Motor neuron (in vitro differentiated cells): ENCODE results near the gene OR6B1. TPM values are rescaled to one million over a fixed set of nuclear protein-coding genes. Genes with fewer than 3 reads are reported as not detected.

ENCODE experiments used
- ATAC-seq, 8 experiments: fragments of 200-7000 bp; cut with Tn5 transposase; replicated peaks in 6 of 8; 2 replicates each; pipeline ENCODE4 v1.8.0; 2021; ENCODE audit warnings: mild to moderate bottlenecking in 8 of 8, moderate library complexity in 8 of 8
- H3K27ac ChIP-seq, 2 donors: fragments of 250-450 bp; sonication (Bioruptor Pico); 2 replicates each; pipeline ENCODE4 v1.9.0; 2021; ENCODE audit warnings: antibody characterized with exemption in 2 of 2, mild to moderate bottlenecking in 2 of 2, moderate library complexity in 1 of 2
- H3K4me1 ChIP-seq, 2 donors: fragments of 250-450 bp; sonication (Bioruptor Pico); replicated peaks in 1 of 2; 2 replicates each; pipeline ENCODE4 v1.6.1; 2021; ENCODE audit warnings: antibody characterized with exemption in 2 of 2, mild to moderate bottlenecking in 2 of 2, moderate library complexity in 1 of 2
- H3K4me3 ChIP-seq, 5 donors: fragments of 250-450 bp; sonication (Bioruptor Pico); 2 replicates each; pipeline ENCODE4 v1.9.0; 2021; ENCODE audit warnings: antibody characterized with exemption in 5 of 5, mild to moderate bottlenecking in 5 of 5, moderate library complexity in 4 of 5
- WGBS, 10 experiments: fragments of 450-650 bp; shearing (Covaris generic); methylation state at CpG; one replicate each; pipeline ENCODE4 v1.0.0; 2022; 5-methylcytosine and 5-hydroxymethylcytosine counted together
- in situ Hi-C, 9 experiments: fragments of 400-800 bp; cut with MboI; loops; one replicate each; pipeline ENCODE4 v1.15.0; 2021; ENCODE audit warnings: low sequenced_read_pairs in 9 of 9, low pct_unique_long_range_greater_than_20kb in 2 of 9; ENCODE audit not compliant: unreplicated experiment in 9 of 9
- total RNA-seq, 8 experiments: library from RNA; unstranded; fragments of 300-600 nt; gene quantifications; 2 replicates each; pipeline versions ENCODE4 v1.2.3 to v1.2.4, GENCODE V29; 2022

OR6B1 gene
- total RNA-seq, result under 1 TPM in 5 of 8 experiments, not detected in 3; 0.08 to 0.38 (median 0.10) TPM

DNA sequence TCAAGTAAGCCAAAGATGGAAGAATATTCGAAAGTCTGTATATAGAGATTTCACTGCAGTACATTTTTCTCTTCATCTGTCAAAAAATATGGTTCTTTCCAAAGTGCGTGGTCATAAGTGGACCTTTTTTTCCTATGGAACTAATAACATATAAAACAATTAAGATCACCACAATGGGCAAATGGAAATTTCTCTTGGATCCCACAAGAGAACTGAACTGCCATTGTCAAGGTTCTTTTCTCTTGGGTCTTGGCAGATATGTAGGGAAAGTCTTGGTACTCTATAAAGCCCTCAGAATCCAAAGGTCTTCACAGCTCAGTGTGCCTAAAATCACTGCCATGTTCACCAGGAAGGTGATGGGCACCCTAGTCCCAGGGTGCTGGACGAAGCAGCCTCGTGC lies at the start of gene OR6B1:
OR6B1 (plus strand) TSS at position 301 of the 400 bp plus-strand sequence. CDS start 3,677 bp downstream, outside the sequence.
- no peak for ATAC-seq
- Histone ChIP-seq H3K27ac (no peak within 1 kb of the TSS), H3K4me1 (no peaks in the 10 kb centered on the region), H3K4me3 (no peak within 1 kb of the TSS)
- 0 to 100% (median 53%) methylated on average over 1 to 4 of the region's 4 CpGs; no CpG with 5 or more reads in 1 of the 10 experiments for WGBS, 10 experiments
- in situ Hi-C loops, result loop anchor here in 1 of 9 experiments (25.0 kb wide), 1 partner anchor 88 kb away; the partner anchor contains the start of gene TCAF1

DNA sequence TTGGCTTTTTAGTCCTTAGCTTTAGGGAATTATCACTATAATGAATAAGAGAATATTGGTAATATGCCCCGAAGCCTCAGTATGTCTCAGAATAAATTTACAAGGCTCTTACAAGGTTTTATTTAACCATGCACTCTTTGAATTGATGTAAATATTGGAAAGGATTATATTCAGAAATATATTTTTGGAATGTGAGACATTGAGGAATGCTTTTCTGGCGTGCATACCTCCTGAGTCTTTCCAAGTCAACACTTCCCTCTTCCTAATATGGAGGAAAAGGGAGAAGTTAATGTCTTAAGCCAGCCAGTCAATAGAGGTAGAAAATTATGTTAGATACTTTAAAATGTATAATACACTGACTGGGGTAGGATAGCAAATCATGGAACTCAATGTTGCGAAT lies 46.7 kb upstream of the OR6B1 start:
- peak in 1 of 8 experiments; percentile 43 for ATAC-seq
- no peak overlapping the region for H3K4me3 ChIP-seq
- H3K27ac ChIP-seq, result no peak overlapping the region
- WGBS, 10 experiments, result 20 to 94% (median 75%) methylated on average over 1 to 3 of the region's 3 CpGs; no CpG with 5 or more reads in 1 of the 10 experiments
- H3K4me1 ChIP-seq, result peaks cover 0 to 3% of the 10 kb centered on the region in 2 donors
- in situ Hi-C loops, result no loop called here

DNA sequence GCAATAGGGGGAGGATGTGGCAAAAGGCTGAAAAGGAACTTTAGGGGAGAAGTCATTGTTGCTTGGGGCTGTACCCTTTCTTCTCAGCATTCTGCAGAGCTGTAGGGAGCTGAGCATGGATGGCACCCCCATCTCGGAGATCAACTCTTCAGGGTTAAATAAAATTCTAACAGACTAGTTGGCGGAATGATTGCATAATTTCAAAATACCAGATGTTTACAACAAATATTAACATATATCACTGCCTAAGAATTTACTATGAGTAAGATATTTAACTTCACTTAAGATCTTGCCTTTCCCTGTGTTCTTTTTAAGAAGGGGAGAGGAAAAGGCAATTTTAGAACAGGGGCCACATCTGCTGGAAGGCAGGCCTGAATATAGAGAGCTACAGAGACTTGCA lies 46.0 kb upstream of the OR6B1 start:
- in situ Hi-C loops, result no loop called here
- WGBS, 10 experiments, result 0 to 100% (median 33%) methylated on average over 1 to 2 of the region's 2 CpGs; no CpG with 5 or more reads in 2 of the 10 experiments
- Histone ChIP-seq H3K4me3 (no peak overlapping the region), H3K27ac (no peak overlapping the region), H3K4me1 (peaks cover 0 to 4% of the 10 kb centered on the region in 2 donors)
- no peak for ATAC-seq

DNA sequence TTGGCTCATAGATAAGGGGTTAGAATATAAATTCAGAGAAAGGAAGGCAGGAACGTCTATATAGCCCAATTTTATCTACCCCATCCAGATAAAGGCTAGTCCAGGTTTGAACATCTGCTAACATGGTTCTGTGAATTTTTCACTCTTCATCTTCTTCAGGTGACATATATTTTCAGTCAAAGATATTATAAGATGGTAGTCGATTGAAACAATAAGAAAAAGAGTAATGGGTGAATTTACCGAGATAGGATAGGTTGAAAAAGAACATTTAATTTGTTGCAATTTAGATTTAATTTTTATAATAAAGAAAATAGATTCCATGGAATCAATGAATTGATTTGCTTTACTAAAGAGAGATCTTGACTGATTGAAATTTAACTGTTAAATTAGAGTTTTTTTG lies 45.6 kb upstream of the OR6B1 start, which contains the start of gene OR2F1:
OR2F1 (plus strand) TSS at position 301 of the 400 bp plus-strand sequence. CDS start 5,127 bp downstream, outside the sequence.
- in situ Hi-C loops, result no loop called here
- no peak within 1 kb of the TSS for H3K4me3 ChIP-seq
- H3K4me1 ChIP-seq, result peaks cover 0 to 4% of the 10 kb centered on the region in 2 donors
- no peak within 1 kb of the TSS for H3K27ac ChIP-seq
- ATAC-seq, result no peak
- WGBS, 10 experiments, result 36 to 92% (median 75%) methylated on average over 2 to 3 of the region's 3 CpGs

DNA sequence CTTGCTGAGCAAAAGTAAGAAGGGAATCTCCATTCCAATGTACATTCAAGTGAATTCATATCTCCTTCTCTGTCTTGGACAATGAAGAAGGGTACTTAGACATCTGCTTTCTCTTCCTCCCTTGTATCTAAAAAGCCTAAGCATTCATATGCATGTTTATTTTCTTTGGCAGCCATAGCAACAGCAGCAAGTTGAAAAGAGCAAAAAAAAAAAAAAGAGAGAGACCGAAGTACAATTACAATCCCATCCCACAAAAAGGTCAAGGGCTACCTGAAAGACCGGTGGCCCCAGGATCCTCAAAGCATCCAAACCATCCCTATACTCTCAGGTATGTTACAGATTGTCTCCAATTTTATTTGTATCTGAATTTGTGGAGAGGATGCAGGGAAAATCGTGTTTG lies 41.3 kb upstream of the OR6B1 start:
- peak in 3 of 8 experiments; percentile 42 to 48 (median 42) for ATAC-seq
- H3K4me1 ChIP-seq, result peaks cover 0 to 4% of the 10 kb centered on the region in 2 donors
- no peak overlapping the region for H3K27ac ChIP-seq
- in situ Hi-C loops, result no loop called here
- H3K4me3 ChIP-seq, result no peak overlapping the region
- WGBS, 10 experiments, result 0 to 100% (median 44%) methylated on average over 1 to 3 of the region's 3 CpGs

DNA sequence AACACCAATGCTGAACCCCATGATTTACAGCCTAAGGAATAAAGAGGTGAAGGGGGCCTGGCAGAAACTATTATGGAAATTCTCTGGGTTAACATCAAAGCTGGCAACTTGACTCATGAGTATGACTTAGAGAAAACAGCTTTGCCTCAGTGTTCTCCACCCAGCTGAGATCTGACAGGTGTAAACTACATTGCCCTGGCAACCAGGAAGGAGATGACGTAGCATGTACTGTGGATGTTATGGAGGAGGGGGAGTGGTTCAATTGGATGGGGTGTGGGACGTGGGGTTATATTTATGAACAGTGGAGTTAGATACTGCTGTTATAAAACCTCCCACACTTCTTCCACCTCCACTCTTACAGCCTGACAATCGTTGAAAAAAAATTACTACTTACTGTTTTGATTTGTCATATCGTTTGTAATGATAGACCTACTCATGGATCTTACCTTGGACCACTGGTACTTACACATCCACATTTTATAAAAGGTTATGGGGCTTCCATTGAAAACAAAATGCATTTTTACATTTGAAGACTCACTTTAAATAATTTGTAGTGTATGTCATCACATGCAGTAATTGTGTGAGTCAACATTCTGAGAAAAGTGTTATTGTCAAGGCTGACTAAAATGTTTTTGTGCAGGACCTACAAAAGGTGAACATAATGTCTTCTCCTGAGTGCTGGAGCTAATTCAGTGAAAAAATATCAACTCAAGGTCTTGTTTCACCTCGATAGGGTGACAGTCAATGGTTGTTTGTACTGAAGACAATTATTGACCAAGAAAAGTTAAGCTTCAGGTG lies 39.1 kb upstream of the OR6B1 start:
- Histone ChIP-seq H3K4me1 (peaks cover 0 to 4% of the 10 kb centered on the region in 2 donors), H3K27ac (no peak overlapping the region), H3K4me3 (no peak overlapping the region)
- 0 to 83% (median 67%) methylated on average over 1 to 5 of the region's 5 CpGs; no CpG with 5 or more reads in 1 of the 10 experiments for WGBS, 10 experiments
- in situ Hi-C loops, result no loop called here
- ATAC-seq, result no peak

DNA sequence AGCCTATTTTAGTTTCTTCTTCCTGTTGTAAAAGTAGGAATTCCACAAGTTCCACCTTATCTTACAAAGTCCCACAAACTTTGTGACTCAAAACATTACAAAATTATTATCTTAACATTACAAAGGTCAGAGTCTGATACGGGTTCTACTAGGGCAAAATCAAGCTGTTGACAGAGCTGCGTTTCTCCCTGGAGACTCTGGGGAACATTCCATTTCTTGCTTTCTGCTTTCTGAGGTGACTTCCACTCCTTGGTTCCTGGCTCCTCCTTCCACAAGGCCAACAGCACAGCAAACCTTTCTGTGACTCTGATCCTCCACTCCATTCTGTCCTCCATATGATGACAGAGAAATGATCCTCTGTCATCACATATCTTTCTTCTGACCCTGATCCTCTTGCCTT lies 34.8 kb upstream of the OR6B1 start:
- no peak for ATAC-seq
- in situ Hi-C loops, result no loop called here
- no peak overlapping the region for H3K4me3 ChIP-seq
- H3K4me1 ChIP-seq, result no peaks in the 10 kb centered on the region
- 31 to 92% (median 57%) methylated on average over 1 to 2 of the region's 2 CpGs; no CpG with 5 or more reads in 4 of the 10 experiments for WGBS, 10 experiments
- no peak overlapping the region for H3K27ac ChIP-seq

DNA sequence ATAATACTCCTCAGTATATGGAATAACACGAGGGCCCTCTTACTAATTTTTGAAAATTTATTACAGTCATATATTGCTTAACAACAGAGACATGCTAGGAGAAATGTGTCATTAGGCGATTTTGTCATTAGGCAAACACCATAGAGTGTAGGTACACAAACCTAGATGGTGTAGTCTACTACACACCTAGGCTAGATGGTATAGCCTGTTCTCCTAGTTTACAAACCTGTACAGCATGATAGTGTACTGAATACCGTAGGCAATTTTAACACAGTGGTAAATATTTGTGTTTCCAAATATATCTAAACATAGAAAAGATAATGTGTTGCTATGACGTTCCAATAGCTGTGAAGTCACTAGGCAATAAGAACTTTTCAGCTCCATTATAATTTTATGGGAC lies 32.7 kb upstream of the OR6B1 start:
- in situ Hi-C loops, result no loop called here
- Histone ChIP-seq H3K4me3 (no peak overlapping the region), H3K27ac (no peak overlapping the region), H3K4me1 (no peaks in the 10 kb centered on the region)
- 0 to 100% (median 64%) methylated on average over 1 to 4 of the region's 4 CpGs; no CpG with 5 or more reads in 1 of the 10 experiments for WGBS, 10 experiments
- ATAC-seq, result no peak

DNA sequence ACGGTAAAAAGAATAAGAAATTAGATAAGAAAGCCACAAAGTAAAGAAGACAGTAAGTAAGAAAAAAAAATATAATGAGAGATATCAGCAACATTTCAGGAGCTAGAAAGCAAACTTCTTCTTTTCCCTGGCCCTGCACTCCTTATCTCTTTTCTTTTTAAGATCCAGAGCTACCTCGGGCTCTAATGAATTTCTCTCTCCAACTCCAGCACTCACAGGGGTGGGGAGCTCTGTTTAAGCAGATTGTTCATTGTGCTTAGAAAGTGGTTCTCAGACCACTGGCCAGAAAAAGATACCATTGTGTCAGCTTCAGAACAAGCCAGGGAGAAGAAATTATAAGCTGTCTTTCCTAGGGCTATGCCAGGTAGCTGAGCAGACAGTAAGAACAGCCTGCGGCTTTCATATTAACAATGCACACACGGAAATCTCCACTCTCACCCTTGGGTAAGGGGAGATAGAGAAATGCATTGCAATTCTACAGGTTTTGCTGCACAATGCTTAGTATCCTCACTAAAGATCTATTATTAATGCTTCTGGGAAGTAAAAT lies 26.2 kb upstream of the OR6B1 start:
- Histone ChIP-seq H3K27ac (no peak overlapping the region), H3K4me3 (no peak overlapping the region), H3K4me1 (no peaks in the 10 kb centered on the region)
- WGBS, 10 experiments, result 15 to 94% (median 71%) methylated on average over 2 to 4 of the region's 4 CpGs; no CpG with 5 or more reads in 1 of the 10 experiments
- in situ Hi-C loops, result no loop called here
- no peak for ATAC-seq

DNA sequence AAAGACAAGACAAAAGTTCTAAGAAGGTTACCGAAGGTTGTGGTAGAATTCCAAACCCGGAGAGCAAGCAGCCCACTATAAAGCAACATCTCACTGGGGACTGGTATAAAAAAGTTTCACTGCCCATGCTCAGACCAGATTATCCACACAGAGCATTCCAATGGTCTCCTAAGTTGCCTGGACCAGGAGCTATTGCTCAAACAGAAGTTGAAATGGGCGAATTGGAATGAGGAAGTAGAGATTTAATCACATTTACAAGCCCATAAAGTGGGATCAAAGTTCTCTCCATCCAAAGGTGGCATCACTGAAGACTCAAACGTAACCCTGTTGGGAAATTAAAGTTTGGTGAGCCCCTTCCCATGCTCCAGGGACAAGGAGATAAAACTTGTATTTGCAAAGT lies 25.7 kb upstream of the OR6B1 start:
- in situ Hi-C loops, result no loop called here
- no peak for ATAC-seq
- Histone ChIP-seq H3K27ac (no peak overlapping the region), H3K4me3 (no peak overlapping the region), H3K4me1 (no peaks in the 10 kb centered on the region)
- WGBS, 10 experiments, result 5 to 100% (median 64%) methylated on average over 1 to 4 of the region's 4 CpGs

DNA sequence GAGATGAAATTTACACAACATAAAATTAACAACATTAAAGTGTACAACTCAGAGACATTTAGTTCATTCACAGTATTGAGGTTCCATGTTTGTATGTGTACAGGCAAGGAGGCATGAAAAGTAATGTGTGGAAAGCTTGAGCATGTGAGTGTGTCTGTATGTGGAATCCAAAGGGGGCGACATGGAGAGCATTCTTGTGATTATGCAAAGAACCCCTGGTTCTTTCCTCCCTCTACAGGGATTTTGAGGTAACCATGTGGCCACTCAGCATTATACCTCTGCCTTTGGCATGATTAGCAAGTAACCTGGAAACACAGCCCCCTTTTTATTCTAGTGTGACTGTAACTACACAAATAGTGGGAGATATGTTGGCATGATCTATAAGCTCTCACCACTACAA lies 24.5 kb upstream of the OR6B1 start:
- 0 to 80% (median 71%) methylated on average over 1 of the region's 1 CpG; no CpG with 5 or more reads in 4 of the 10 experiments for WGBS, 10 experiments
- no peaks in the 10 kb centered on the region for H3K4me1 ChIP-seq
- no peak overlapping the region for H3K4me3 ChIP-seq
- in situ Hi-C loops, result no loop called here
- H3K27ac ChIP-seq, result no peak overlapping the region
- ATAC-seq, result no peak

DNA sequence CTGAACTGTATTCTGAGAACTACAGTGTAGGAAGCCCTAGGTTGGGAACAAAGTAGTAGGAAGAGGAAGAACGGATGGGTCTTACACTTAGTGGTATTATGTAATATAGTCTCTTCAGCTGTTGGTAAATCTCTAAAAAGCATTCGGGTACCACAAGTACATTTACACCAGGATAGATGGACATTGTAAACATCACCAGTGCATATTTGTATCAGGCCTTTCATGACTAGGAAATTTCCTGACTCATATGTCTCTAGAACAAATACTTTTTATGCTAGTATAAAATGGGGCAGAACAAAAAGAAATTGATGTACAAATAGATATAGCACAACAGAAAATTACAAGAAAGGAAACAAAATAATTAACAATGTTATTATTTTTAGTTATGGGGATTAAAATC lies 21.5 kb upstream of the OR6B1 start:
- Histone ChIP-seq H3K4me3 (no peak overlapping the region), H3K27ac (no peak overlapping the region), H3K4me1 (no peaks in the 10 kb centered on the region)
- 16 to 85% (median 75%) methylated on average over 1 to 2 of the region's 2 CpGs; no CpG with 5 or more reads in 1 of the 10 experiments for WGBS, 10 experiments
- no peak for ATAC-seq
- in situ Hi-C loops, result no loop called here

DNA sequence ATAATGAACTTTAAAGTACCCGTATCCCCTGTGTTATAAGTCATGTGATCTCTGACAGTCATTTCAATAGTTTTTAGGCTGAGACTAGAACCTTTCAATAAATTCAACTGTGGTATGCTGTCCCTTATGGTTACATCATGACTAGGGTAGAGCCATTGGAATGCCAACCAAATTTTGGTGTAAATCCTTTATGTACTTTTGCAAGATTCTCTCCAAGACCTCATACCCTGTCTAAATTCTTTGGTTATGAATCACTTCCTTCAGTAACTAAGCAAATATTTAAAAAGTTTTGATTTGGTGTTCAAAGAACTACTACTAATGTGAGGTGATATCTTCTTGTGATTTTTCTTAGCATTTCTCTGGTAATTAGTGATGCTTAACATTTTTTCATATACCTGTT lies 20.8 kb upstream of the OR6B1 start:
- Histone ChIP-seq H3K4me1 (no peaks in the 10 kb centered on the region), H3K4me3 (no peak overlapping the region), H3K27ac (no peak overlapping the region)
- in situ Hi-C loops, result no loop called here
- ATAC-seq, result no peak
- WGBS, 10 experiments, result 0 to 88% (median 63%) methylated on average over 1 of the region's 1 CpG; no CpG with 5 or more reads in 2 of the 10 experiments
